Measurements from ENCODE around the gene BLOC1S5.

The BLOC1S5 gene

GRCh38 chr6:7996538-7997111, 67.6 kb downstream of the BLOC1S5 start:
- TF ChIP-seq, protein P1, sequence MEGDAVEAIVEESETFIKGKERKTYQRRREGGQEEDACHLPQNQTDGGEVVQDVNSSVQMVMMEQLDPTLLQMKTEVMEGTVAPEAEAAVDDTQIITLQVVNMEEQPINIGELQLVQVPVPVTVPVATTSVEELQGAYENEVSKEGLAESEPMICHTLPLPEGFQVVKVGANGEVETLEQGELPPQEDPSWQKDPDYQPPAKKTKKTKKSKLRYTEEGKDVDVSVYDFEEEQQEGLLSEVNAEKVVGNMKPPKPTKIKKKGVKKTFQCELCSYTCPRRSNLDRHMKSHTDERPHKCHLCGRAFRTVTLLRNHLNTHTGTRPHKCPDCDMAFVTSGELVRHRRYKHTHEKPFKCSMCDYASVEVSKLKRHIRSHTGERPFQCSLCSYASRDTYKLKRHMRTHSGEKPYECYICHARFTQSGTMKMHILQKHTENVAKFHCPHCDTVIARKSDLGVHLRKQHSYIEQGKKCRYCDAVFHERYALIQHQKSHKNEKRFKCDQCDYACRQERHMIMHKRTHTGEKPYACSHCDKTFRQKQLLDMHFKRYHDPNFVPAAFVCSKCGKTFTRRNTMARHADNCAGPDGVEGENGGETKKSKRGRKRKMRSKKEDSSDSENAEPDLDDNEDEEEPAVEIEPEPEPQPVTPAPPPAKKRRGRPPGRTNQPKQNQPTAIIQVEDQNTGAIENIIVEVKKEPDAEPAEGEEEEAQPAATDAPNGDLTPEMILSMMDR (IDR thresholded peaks at IDR 0.05; ENCODE audit: low read depth, low read length): no peak
- Histone ChIP-seq H3K36me3 (no peaks in the 10 kb centered on the region), H3K27me3 (ENCODE audit: insufficient read depth, low read depth, severe bottlenecking) (no peaks in the 10 kb centered on the region), H3K27ac (no peak overlapping the region), H3K9me3 (ENCODE audit: severe bottlenecking) (peaks cover 4% of the 10 kb centered on the region), H3K4me3 (ENCODE audit: low read depth, low read length) (no peak overlapping the region)
- no peak for DNase-seq

DNA sequence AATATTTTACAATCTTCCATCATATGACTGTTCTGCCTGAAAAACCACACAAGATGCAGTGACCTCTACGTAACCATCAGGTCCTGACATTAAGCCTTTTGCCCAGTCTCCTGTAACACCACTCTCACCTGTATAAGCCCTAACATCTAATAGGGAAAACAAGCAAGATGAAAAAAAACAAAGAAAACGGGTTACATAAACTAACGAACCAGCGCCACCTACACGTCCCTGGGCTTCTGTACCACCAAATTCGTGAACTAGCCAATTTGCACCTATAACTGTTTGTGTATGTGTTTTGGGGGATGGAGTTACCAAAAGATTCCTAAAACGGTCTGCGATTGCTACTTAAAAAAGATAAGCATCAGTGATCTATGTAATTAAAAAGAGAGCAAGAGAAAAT, 70.2 kb downstream of the BLOC1S5 start:
- Histone ChIP-seq H3K27ac (no peak overlapping the region), H3K4me3 (ENCODE audit: low read depth, low read length) (no peak overlapping the region), H3K27me3 (ENCODE audit: insufficient read depth, low read depth, severe bottlenecking) (no peaks in the 10 kb centered on the region), H3K9me3 (ENCODE audit: severe bottlenecking) (peaks cover 4% of the 10 kb centered on the region), H3K36me3 (no peaks in the 10 kb centered on the region)
- no peak for DNase-seq
- TF ChIP-seq, protein P1 (IDR thresholded peaks at IDR 0.05; ENCODE audit: low read depth, low read length): 0 out of 2 replicates have a peak, but pooled peaks have one; percentile 1

DNA sequence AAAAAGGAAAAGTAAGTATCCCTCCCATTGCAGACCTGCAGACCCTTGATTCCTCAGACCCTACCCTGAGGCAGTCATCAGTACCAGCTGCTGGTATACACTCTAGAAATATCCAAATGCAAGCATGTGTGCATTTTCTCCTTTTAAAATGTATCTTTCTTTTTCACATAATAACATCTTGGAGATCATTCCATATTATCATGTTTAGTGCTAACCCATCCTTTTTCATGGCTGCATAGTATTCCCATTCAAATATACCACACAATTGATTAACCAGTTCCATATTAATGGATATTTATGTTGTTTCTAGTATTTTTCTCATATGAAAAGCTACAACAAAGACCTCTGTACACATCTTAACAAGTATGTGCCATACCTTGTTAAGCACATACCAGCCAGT, 70.8 kb downstream of the BLOC1S5 start:
- H3K4me3 ChIP-seq (ENCODE audit: low read depth, low read length): no peak overlapping the region
- no peaks in the 10 kb centered on the region for H3K36me3 ChIP-seq
- no peak overlapping the region for H3K27ac ChIP-seq
- DNase-seq: no peak
- no peaks in the 10 kb centered on the region for H3K27me3 ChIP-seq (ENCODE audit: insufficient read depth, low read depth, severe bottlenecking)
- TF ChIP-seq, protein P1 (IDR thresholded peaks at IDR 0.05; ENCODE audit: low read depth, low read length): no peak
- peaks cover 4% of the 10 kb centered on the region for H3K9me3 ChIP-seq (ENCODE audit: severe bottlenecking)

DNA sequence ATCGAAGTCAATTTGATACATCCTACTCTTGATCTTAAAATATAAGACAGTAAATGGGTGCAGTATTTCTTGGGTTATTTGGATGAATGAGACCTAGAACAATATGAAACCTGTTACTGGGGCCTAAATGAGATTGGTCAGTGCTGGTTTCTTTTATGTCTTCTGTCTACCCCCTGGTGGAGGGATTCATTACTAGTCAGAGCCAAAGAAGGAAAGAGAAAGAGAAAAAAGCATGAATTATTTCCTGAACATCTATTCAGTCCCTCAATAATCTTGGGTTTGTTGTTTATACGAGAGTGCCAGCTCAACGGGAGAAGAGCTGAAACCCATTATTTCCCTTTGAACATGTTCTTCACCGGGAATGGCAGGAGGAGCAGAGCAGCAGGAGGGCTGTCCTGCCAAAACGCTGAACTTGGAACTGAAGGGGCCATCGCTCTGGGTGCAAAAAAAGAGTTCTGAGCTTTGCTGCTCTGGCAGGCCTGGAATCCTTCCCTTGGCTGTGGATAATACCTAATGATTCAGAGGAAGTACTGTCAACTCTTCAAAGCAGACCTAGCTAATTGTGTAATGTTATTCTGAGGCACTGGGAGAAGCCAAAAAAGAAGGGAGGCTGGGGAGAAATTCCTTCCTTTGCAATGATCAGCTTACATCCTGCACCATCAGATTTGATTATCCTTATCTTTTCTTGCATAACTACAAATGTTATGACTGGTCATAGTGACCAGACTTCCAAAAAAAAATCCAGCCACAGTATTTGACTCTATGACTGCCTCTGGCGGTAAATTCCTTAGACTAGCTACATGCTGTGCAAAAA, 72.0 kb downstream of the BLOC1S5 start:
- TF ChIP-seq, protein P1 (IDR thresholded peaks at IDR 0.05; ENCODE audit: low read depth, low read length): peak; percentile 42; the same call in 1 of the 2 replicates
- H3K4me3 ChIP-seq (ENCODE audit: low read depth, low read length): no peak overlapping the region
- DNase-seq: no peak
- peaks cover 4% of the 10 kb centered on the region for H3K9me3 ChIP-seq (ENCODE audit: severe bottlenecking)
- H3K27ac ChIP-seq: no peak overlapping the region
- no peaks in the 10 kb centered on the region for H3K27me3 ChIP-seq (ENCODE audit: insufficient read depth, low read depth, severe bottlenecking)
- no peaks in the 10 kb centered on the region for H3K36me3 ChIP-seq

GRCh38 chr6:7991536-7991935, 72.7 kb downstream of the BLOC1S5 start:
- H3K9me3 ChIP-seq (ENCODE audit: severe bottlenecking): peaks cover 6% of the 10 kb centered on the region
- no peak overlapping the region for H3K27ac ChIP-seq
- no peaks in the 10 kb centered on the region for H3K36me3 ChIP-seq
- no peak for DNase-seq
- no peak overlapping the region for H3K4me3 ChIP-seq (ENCODE audit: low read depth, low read length)
- TF ChIP-seq, protein P1 (IDR thresholded peaks at IDR 0.05; ENCODE audit: low read depth, low read length): no peak
- H3K27me3 ChIP-seq (ENCODE audit: insufficient read depth, low read depth, severe bottlenecking): no peaks in the 10 kb centered on the region
